ENCODE measurements around the gene LRRC28.

The LRRC28 gene

DNA sequence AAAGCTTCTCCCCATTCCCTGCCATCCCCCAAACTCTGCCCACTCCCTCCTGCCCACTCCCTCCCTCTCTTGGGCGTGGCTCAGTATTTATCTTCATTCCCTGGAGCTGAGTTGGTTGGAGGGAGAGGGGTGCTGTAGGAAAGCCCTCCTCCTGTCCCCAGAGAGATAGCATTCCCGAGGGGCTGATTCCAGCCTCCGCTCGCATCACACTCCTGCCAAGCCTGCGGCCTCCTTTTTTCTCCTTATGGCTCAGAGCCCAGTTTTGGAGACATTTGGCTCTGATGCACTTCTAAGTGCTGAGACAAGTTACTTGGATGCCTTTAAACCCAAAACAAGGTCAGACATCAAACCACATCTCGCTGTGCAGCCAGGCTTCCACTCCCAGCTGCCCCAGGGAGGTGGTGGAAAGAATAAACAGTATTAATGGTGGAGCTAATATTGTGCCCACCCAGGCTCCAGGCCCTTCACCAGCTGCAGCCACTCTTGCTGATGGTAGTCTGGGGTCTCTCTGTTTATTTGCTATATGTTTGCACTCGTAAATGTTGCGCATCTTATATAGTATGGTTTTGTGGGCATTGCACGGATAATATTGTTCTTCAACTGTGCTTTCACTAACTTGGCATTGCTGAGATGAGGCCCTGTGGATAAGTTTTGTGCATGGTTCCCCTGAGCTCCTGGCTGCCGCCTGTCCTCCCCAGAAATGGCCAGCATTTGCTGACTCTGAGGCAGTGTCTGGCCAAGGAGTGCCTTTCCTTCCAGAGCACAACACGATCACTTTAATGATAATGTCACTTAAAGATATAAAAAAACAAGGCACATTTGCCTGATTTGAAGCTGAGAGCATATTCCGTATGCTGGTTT is 157.2 kb downstream of the LRRC28 start:
- no peak for TF ChIP-seq POLR2AphosphoS5 (IDR thresholded peaks at IDR 0.05; ENCODE audit: low read depth)
- TF ChIP-seq, protein P1, sequence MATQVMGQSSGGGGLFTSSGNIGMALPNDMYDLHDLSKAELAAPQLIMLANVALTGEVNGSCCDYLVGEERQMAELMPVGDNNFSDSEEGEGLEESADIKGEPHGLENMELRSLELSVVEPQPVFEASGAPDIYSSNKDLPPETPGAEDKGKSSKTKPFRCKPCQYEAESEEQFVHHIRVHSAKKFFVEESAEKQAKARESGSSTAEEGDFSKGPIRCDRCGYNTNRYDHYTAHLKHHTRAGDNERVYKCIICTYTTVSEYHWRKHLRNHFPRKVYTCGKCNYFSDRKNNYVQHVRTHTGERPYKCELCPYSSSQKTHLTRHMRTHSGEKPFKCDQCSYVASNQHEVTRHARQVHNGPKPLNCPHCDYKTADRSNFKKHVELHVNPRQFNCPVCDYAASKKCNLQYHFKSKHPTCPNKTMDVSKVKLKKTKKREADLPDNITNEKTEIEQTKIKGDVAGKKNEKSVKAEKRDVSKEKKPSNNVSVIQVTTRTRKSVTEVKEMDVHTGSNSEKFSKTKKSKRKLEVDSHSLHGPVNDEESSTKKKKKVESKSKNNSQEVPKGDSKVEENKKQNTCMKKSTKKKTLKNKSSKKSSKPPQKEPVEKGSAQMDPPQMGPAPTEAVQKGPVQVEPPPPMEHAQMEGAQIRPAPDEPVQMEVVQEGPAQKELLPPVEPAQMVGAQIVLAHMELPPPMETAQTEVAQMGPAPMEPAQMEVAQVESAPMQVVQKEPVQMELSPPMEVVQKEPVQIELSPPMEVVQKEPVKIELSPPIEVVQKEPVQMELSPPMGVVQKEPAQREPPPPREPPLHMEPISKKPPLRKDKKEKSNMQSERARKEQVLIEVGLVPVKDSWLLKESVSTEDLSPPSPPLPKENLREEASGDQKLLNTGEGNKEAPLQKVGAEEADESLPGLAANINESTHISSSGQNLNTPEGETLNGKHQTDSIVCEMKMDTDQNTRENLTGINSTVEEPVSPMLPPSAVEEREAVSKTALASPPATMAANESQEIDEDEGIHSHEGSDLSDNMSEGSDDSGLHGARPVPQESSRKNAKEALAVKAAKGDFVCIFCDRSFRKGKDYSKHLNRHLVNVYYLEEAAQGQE (IDR thresholded peaks at IDR 0.05; ENCODE audit: insufficient replicate concordance, low read depth), result no peak
- no peak overlapping the region for H3K4me3 ChIP-seq (replicated peaks; ENCODE audit: insufficient read depth, low read length)
- H3K27me3 ChIP-seq (ENCODE audit: insufficient read depth, poor library complexity, severe bottlenecking), result no peaks in the 10 kb centered on the region
- no peak overlapping the region for H3K27ac ChIP-seq (replicated peaks)
- DNase-seq (ENCODE audit: low read depth in 1 of 2, low spot score in 1 of 2), result no peak

- H3K4me3 ChIP-seq (replicated peaks; ENCODE audit: insufficient read depth, low read length), result no peak overlapping the region
- DNase-seq (ENCODE audit: low read depth in 1 of 2, low spot score in 1 of 2), result peak in 1 of 2 experiments; percentile 35
- H3K27me3 ChIP-seq (ENCODE audit: insufficient read depth, poor library complexity, severe bottlenecking), result no peaks in the 10 kb centered on the region
- TF ChIP-seq SPI1 (IDR thresholded peaks at IDR 0.05; ENCODE audit: borderline replicate concordance, low read depth) (no peak), GABPA (IDR thresholded peaks at IDR 0.05; ENCODE audit: low read depth) (no peak), CTCF (IDR thresholded peaks at IDR 0.05; ENCODE audit: insufficient read depth, low read length) (peak; percentile 38), POLR2AphosphoS5 (IDR thresholded peaks at IDR 0.05; ENCODE audit: low read depth) (no peak)
- TF ChIP-seq, protein P1 (IDR thresholded peaks at IDR 0.05; ENCODE audit: insufficient replicate concordance, low read depth), result no peak
- H3K27ac ChIP-seq (replicated peaks), result no peak overlapping the region
These were observed 157.8 kb downstream of the LRRC28 start for GRCh38 chr15:99409097-99409473.

- TF ChIP-seq CTCF (IDR thresholded peaks at IDR 0.05; ENCODE audit: insufficient read depth, low read length), result no peak
- TF ChIP-seq, protein P1 (IDR thresholded peaks at IDR 0.05; ENCODE audit: insufficient replicate concordance, low read depth), result no peak
- no peak for TF ChIP-seq SPI1 (IDR thresholded peaks at IDR 0.05; ENCODE audit: borderline replicate concordance, low read depth)
- TF ChIP-seq GABPA (IDR thresholded peaks at IDR 0.05; ENCODE audit: low read depth), result no peak
- no peak for TF ChIP-seq POLR2AphosphoS5 (IDR thresholded peaks at IDR 0.05; ENCODE audit: low read depth)
- Histone ChIP-seq H3K27me3 (ENCODE audit: insufficient read depth, poor library complexity, severe bottlenecking) (no peaks in the 10 kb centered on the region), H3K27ac (replicated peaks) (no peak overlapping the region), H3K4me3 (replicated peaks; ENCODE audit: insufficient read depth, low read length) (no peak overlapping the region)
- no peak for DNase-seq (ENCODE audit: low read depth in 1 of 2, low spot score in 1 of 2)
These were observed 158.3 kb downstream of the LRRC28 start for GRCh38 chr15:99409560-99409959.
